ENCODE measurements around the gene FAM13A.

- TF ChIP-seq CTCF (IDR thresholded peaks at IDR 0.05; ENCODE audit: poor library complexity) = no peak
- TF ChIP-seq EZH2 (IDR thresholded peaks at IDR 0.05; ENCODE audit: borderline replicate concordance) = no peak
- TF ChIP-seq EZH2phosphoT487 (IDR thresholded peaks at IDR 0.05; ENCODE audit: low read depth, severe bottlenecking, unreplicated experiment) = no peak
Observed at GRCh38 chr4:89000382-89000781, 56.6 kb downstream of the FAM13A start.

Measured in hepatocyte (in vitro differentiated cells).